Neutrophil (primary cell): ENCODE results near the gene ATXN8OS.

ENCODE experiments used
- H3K27ac ChIP-seq: fragments of 200-600 bp; sonication (generic); 2 replicates; pipeline ENCODE4 v1.5.1; 2016; ENCODE audit warnings: mild to moderate bottlenecking, moderate library complexity
- H3K27me3 ChIP-seq: fragments of 200-600 bp; sonication (generic); 2 replicates; pipeline ENCODE4 v1.6.0; 2016; ENCODE audit warnings: mild to moderate bottlenecking
- H3K36me3 ChIP-seq: fragments of 200-600 bp; sonication (generic); 2 replicates; pipeline ENCODE4 v1.5.1; 2017
- H3K4me1 ChIP-seq, 2 experiments: fragments of 200-600 bp in 1 of 2; sonication (generic) in 1 of 2; 1 replicate in 1 of 2; 2 replicates in 1 of 2; pipeline versions ENCODE4 v1.5.1 to v1.6.1; 2013 to 2016; ENCODE audit warnings: low read depth in 1 of 2, low read length in 1 of 2, mild to moderate bottlenecking in 1 of 2, moderate library complexity in 1 of 2; ENCODE audit not compliant: control insufficient read depth in 1 of 2, insufficient read depth in 1 of 2
- H3K4me3 ChIP-seq, 2 experiments: fragments of 200-600 bp in 1 of 2; sonication (generic) in 1 of 2; 1 replicate in 1 of 2; 2 replicates in 1 of 2; pipeline ENCODE4 v1.5.1; 2013 to 2016; ENCODE audit warnings: low read depth in 1 of 2, low read length in 1 of 2, mild to moderate bottlenecking in 1 of 2, moderate library complexity in 1 of 2
- H3K9me3 ChIP-seq: fragments of 200-600 bp; sonication (generic); 2 replicates; pipeline ENCODE4 v1.5.1; 2016
- TF ChIP-seq, protein P1 (sequence below): fragments of 200-600 bp; sonication (generic); IDR thresholded peaks from 2 replicates; pipeline ENCODE4 v1.5.1; 2016; ENCODE audit warnings: antibody characterized with exemption

The ATXN8OS gene

DNA sequence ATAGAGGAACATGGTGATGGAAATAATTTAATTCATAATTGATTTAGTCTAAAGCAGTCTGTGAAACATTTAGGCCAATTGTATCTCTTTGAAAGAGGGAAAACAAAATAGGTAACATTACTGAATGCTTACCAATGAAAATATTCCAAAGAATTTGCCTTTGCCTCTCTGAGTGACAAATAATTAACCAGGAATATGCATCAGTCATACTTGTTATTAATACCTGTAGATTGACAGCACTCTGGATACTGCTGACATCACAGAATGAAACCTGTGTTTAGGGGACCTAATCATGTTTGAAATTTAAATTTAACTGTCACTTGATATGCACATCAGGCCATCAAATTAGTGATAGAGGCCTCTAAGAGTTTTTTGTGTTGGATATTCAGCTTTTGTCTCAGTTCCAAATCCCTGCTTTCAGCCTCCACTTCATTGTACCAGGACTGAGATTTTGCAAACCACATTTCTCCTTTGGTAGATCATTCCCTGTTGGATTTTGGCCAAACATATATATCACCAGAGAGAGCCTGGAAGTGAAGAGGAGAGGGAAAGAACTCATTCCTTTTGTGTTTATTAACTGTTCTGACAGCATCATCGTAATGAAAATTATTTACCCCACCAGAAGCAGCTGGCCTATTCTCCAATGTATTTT is 65.4 kb downstream of the ATXN8OS start:
- H3K27me3 ChIP-seq: no peaks in the 10 kb centered on the region
- H3K4me3 ChIP-seq: no peak overlapping the region
- no peak overlapping the region for H3K27ac ChIP-seq
- H3K9me3 ChIP-seq: no peaks in the 10 kb centered on the region
- no peaks in the 10 kb centered on the region for H3K36me3 ChIP-seq
- H3K4me1 ChIP-seq: no peaks in the 10 kb centered on the region
- TF ChIP-seq, protein P1, sequence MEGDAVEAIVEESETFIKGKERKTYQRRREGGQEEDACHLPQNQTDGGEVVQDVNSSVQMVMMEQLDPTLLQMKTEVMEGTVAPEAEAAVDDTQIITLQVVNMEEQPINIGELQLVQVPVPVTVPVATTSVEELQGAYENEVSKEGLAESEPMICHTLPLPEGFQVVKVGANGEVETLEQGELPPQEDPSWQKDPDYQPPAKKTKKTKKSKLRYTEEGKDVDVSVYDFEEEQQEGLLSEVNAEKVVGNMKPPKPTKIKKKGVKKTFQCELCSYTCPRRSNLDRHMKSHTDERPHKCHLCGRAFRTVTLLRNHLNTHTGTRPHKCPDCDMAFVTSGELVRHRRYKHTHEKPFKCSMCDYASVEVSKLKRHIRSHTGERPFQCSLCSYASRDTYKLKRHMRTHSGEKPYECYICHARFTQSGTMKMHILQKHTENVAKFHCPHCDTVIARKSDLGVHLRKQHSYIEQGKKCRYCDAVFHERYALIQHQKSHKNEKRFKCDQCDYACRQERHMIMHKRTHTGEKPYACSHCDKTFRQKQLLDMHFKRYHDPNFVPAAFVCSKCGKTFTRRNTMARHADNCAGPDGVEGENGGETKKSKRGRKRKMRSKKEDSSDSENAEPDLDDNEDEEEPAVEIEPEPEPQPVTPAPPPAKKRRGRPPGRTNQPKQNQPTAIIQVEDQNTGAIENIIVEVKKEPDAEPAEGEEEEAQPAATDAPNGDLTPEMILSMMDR: no peak

DNA sequence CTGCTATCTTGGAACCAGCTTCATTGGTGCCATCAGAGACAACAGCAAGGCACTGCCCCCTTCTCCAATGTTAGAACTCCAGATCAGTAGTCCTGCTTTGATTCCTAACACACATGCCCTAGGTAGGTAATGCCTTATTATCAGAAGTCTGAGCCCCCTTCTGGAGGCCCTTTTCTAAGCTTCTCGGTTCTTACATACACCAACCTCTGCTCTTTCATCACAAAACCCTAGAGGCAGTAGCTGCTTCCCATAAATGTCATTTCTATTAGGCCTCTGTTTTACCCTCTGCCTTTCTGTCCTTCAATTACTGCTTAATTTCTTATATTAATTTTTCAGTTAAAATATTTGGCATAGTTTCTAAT is 66.0 kb downstream of the ATXN8OS start:
- Histone ChIP-seq H3K36me3 (no peaks in the 10 kb centered on the region), H3K4me3 (no peak overlapping the region), H3K4me1 (no peaks in the 10 kb centered on the region), H3K27ac (no peak overlapping the region), H3K9me3 (no peaks in the 10 kb centered on the region), H3K27me3 (no peaks in the 10 kb centered on the region)
- TF ChIP-seq, protein P1: no peak

DNA sequence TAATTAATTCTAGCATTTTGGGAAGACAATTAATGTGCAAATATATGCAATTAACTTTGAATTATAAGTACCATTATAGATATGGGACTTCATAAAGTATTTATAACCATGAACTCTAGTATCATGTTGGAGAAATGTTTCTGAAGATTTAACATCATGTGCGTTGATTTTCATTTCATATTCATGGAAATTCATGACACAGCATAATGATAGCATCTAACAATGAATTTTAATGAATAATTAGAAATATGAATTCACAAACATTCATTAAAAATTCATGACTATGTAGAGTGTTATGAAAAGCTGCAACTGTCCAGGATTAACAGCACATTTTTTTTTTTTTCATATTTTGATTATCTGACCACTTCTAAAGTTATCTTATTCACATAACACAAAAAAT is 70.7 kb downstream of the ATXN8OS start:
- Histone ChIP-seq H3K27me3 (no peaks in the 10 kb centered on the region), H3K4me3 (no peak overlapping the region), H3K9me3 (no peaks in the 10 kb centered on the region), H3K36me3 (no peaks in the 10 kb centered on the region), H3K4me1 (no peaks in the 10 kb centered on the region), H3K27ac (no peak overlapping the region)
- TF ChIP-seq, protein P1: no peak
